Endothelial cell (in vitro differentiated cells): Measurements from ENCODE around the gene CCDC27. TPM values are rescaled to one million over a fixed set of nuclear protein-coding genes. Genes with fewer than 3 reads are reported as not detected.
A peak's percentile ranks its signal among the peaks of the same experiment; 100 is the strongest.

Experiments
- DNase-seq: peaks from one replicate; pipeline ENCODE4 v3.0.0; 2021; ENCODE audit warnings: low spot score
- H3K27ac Mint-ChIP-seq: one replicate; pipeline ENCODE4 v1.8.0; 2021; ENCODE audit warnings: mixed read lengths, inconsistent platforms; ENCODE audit not compliant: unreplicated experiment
- H3K27me3 Mint-ChIP-seq: one replicate; pipeline ENCODE4 v1.8.0; 2021; ENCODE audit warnings: mild to moderate bottlenecking, moderate library complexity, mixed read lengths, inconsistent platforms; ENCODE audit not compliant: unreplicated experiment
- H3K36me3 Mint-ChIP-seq: one replicate; pipeline ENCODE4 v1.8.0; 2021; ENCODE audit warnings: mild to moderate bottlenecking, low read depth, mixed read lengths, inconsistent platforms; ENCODE audit not compliant: unreplicated experiment
- H3K4me1 Mint-ChIP-seq: one replicate; pipeline ENCODE4 v1.8.0; 2021; ENCODE audit warnings: mild to moderate bottlenecking, mixed read lengths, inconsistent platforms; ENCODE audit not compliant: unreplicated experiment
- H3K4me3 Mint-ChIP-seq: one replicate; pipeline ENCODE4 v1.8.0; 2021; ENCODE audit warnings: mild to moderate bottlenecking, mixed read lengths, inconsistent platforms; ENCODE audit not compliant: unreplicated experiment
- H3K9me3 Mint-ChIP-seq: one replicate; pipeline ENCODE4 v1.8.0; 2021; ENCODE audit warnings: mixed read lengths, inconsistent platforms; ENCODE audit not compliant: unreplicated experiment
- total RNA-seq: library from RNA; stranded (reverse); fragmentation: NEBNext Ultra II Directional; extraction: Animal tissue kit (Norgen Biotek cat#: 25700); gene quantifications from one replicate; pipeline ENCODE4 v1.2.1, GENCODE V29; 2021; ENCODE audit not compliant: unreplicated experiment
- TF ChIP-seq, protein P1 (sequence below): fragments of 200-600 bp; sonication (generic); IDR thresholded peaks from one replicate; pipeline ENCODE4 v1.5.0; 2021; ENCODE audit warnings: antibody characterized with exemption; ENCODE audit not compliant: unreplicated experiment

CCDC27 gene
- total RNA-seq, 1 donor from 2014 or later: not detected

- DNase-seq: peak; percentile 11
Measured at GRCh38 chr1:3733883-3734589, 18.2 kb upstream of the CCDC27 start.

GRCh38 chr1:3734602-3735001 is 17.6 kb upstream of the CCDC27 start:
- Mint-ChIP-seq H3K9me3 (no peaks in the 10 kb centered on the region), H3K4me1 (no peaks in the 10 kb centered on the region), H3K27me3 (peaks cover 9% of the 10 kb centered on the region), H3K4me3 (no peak overlapping the region), H3K27ac (no peak overlapping the region), H3K36me3 (peaks cover 4% of the 10 kb centered on the region)
- TF ChIP-seq, protein P1, sequence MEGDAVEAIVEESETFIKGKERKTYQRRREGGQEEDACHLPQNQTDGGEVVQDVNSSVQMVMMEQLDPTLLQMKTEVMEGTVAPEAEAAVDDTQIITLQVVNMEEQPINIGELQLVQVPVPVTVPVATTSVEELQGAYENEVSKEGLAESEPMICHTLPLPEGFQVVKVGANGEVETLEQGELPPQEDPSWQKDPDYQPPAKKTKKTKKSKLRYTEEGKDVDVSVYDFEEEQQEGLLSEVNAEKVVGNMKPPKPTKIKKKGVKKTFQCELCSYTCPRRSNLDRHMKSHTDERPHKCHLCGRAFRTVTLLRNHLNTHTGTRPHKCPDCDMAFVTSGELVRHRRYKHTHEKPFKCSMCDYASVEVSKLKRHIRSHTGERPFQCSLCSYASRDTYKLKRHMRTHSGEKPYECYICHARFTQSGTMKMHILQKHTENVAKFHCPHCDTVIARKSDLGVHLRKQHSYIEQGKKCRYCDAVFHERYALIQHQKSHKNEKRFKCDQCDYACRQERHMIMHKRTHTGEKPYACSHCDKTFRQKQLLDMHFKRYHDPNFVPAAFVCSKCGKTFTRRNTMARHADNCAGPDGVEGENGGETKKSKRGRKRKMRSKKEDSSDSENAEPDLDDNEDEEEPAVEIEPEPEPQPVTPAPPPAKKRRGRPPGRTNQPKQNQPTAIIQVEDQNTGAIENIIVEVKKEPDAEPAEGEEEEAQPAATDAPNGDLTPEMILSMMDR: no peak
- no peak for DNase-seq

More at GRCh38 chr1:3733883-3734589, 18.2 kb upstream of the CCDC27 start:
- H3K36me3 Mint-ChIP-seq: peaks cover 4% of the 10 kb centered on the region
- H3K4me1 Mint-ChIP-seq: no peaks in the 10 kb centered on the region
- TF ChIP-seq, protein P1: no peak
- H3K27me3 Mint-ChIP-seq: peaks cover 9% of the 10 kb centered on the region
- no peak overlapping the region for H3K4me3 Mint-ChIP-seq
- H3K9me3 Mint-ChIP-seq: no peaks in the 10 kb centered on the region
- no peak overlapping the region for H3K27ac Mint-ChIP-seq

GRCh38 chr1:3735027-3735681 is 17.1 kb upstream of the CCDC27 start:
- Mint-ChIP-seq H3K27me3 (peaks cover 9% of the 10 kb centered on the region), H3K36me3 (peaks cover 4% of the 10 kb centered on the region), H3K27ac (no peak overlapping the region), H3K9me3 (no peaks in the 10 kb centered on the region), H3K4me3 (no peak overlapping the region), H3K4me1 (no peaks in the 10 kb centered on the region)
- DNase-seq: no peak
- TF ChIP-seq, protein P1: no peak

- peaks cover 4% of the 10 kb centered on the region for H3K36me3 Mint-ChIP-seq
- H3K27ac Mint-ChIP-seq: no peak overlapping the region
- H3K4me3 Mint-ChIP-seq: no peak overlapping the region
- no peak for DNase-seq
- H3K9me3 Mint-ChIP-seq: no peaks in the 10 kb centered on the region
- H3K4me1 Mint-ChIP-seq: no peaks in the 10 kb centered on the region
- TF ChIP-seq, protein P1: no peak
- peaks cover 9% of the 10 kb centered on the region for H3K27me3 Mint-ChIP-seq
Measured at GRCh38 chr1:3735688-3736087, 16.6 kb upstream of the CCDC27 start.

DNA sequence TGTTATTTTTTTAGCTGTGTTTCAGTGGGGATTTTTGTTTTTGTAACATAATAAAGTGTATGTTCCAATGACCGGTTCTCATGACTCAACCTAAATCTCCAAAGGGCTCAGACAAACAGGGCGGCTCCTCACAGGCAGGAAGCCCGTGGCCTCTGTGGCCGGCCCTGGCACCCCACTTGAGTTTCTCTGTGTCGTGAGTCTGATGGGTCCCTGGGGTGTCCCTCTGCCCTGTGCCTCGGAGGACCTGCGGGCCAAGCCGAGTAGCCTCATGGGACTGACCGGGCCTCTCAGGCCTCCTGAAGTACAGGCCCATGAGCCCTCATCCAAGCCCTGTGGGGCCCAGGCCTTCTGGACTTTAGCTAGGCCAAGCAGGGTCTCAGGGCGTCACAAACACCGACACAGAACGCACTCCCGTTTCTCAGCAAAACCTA is 16.1 kb upstream of the CCDC27 start:
- H3K4me3 Mint-ChIP-seq: no peak overlapping the region
- peaks cover 4% of the 10 kb centered on the region for H3K36me3 Mint-ChIP-seq
- H3K27ac Mint-ChIP-seq: no peak overlapping the region
- peaks cover 4% of the 10 kb centered on the region for H3K27me3 Mint-ChIP-seq
- DNase-seq: no peak
- TF ChIP-seq, protein P1: no peak
- H3K4me1 Mint-ChIP-seq: no peaks in the 10 kb centered on the region
- H3K9me3 Mint-ChIP-seq: no peaks in the 10 kb centered on the region
